Mesothelial cell of epicardium (in vitro differentiated cells): Measurements from ENCODE around the gene GRK6. TPM values are rescaled to one million over a fixed set of nuclear protein-coding genes. Genes with fewer than 3 reads are reported as not detected.

Source experiments
- DNase-seq, 2 experiments: peaks; one replicate each; pipeline ENCODE4 v3.0.0; 2021; ENCODE audit warnings: low spot score in 2 of 2; ENCODE audit not compliant: unreplicated experiment in 2 of 2
- H3K27ac Mint-ChIP-seq: 2 replicates; pipeline ENCODE4 v1.8.0; 2021; ENCODE audit warnings: mixed read lengths
- H3K27me3 Mint-ChIP-seq: 2 replicates; pipeline ENCODE4 v1.8.0; 2021; ENCODE audit warnings: low read depth, mixed read lengths
- H3K36me3 Mint-ChIP-seq: 2 replicates; pipeline ENCODE4 v1.8.0; 2021; ENCODE audit warnings: mixed read lengths
- H3K4me1 Mint-ChIP-seq: 2 replicates; pipeline ENCODE4 v1.8.0; 2021; ENCODE audit warnings: mixed read lengths
- H3K4me3 Mint-ChIP-seq: 2 replicates; pipeline ENCODE4 v1.8.0; 2021; ENCODE audit warnings: mild to moderate bottlenecking, moderate library complexity, mixed read lengths
- H3K9me3 Mint-ChIP-seq: 2 replicates; pipeline ENCODE4 v1.8.0; 2021; ENCODE audit warnings: mixed read lengths
- CTCF ChIP-seq: fragments of 200-600 bp; sonication (generic); IDR thresholded peaks from one replicate; pipeline ENCODE4 v1.5.0; 2021; ENCODE audit warnings: antibody characterized with exemption; ENCODE audit not compliant: unreplicated experiment
- total RNA-seq: library from RNA; stranded (reverse); gene quantifications from 3 replicates; pipeline ENCODE4 v1.2.1, GENCODE V29; 2021

GRK6 gene
- total RNA-seq, 1 donor from 2014 or later, result 48.2 TPM

GRCh38 chr5:177490311-177490991, 64.0 kb downstream of the GRK6 start:
- TF ChIP-seq CTCF, result no peak
- DNase-seq, result no peak
- H3K4me3 Mint-ChIP-seq, result no peak overlapping the region
- H3K36me3 Mint-ChIP-seq, result peaks cover 32% of the 10 kb centered on the region
- H3K9me3 Mint-ChIP-seq, result no peaks in the 10 kb centered on the region
- H3K27me3 Mint-ChIP-seq, result no peaks in the 10 kb centered on the region
- H3K27ac Mint-ChIP-seq, result no peak overlapping the region
- H3K4me1 Mint-ChIP-seq, result peaks cover 29% of the 10 kb centered on the region

GRCh38 chr5:177490992-177491391, 64.5 kb downstream of the GRK6 start:
- no peaks in the 10 kb centered on the region for H3K9me3 Mint-ChIP-seq
- H3K4me3 Mint-ChIP-seq, result no peak overlapping the region
- H3K4me1 Mint-ChIP-seq, result peaks cover 35% of the 10 kb centered on the region
- peaks cover 31% of the 10 kb centered on the region for H3K36me3 Mint-ChIP-seq
- H3K27ac Mint-ChIP-seq, result peak overlapping the region; percentile 53
- TF ChIP-seq CTCF, result no peak
- no peaks in the 10 kb centered on the region for H3K27me3 Mint-ChIP-seq
- no peak for DNase-seq

- H3K9me3 Mint-ChIP-seq, result no peaks in the 10 kb centered on the region
- peaks cover 38% of the 10 kb centered on the region for H3K4me1 Mint-ChIP-seq
- no peak overlapping the region for H3K4me3 Mint-ChIP-seq
- H3K27ac Mint-ChIP-seq, result peak overlapping the region; percentile 53
- DNase-seq, result peak; percentile 67 to 83
- no peaks in the 10 kb centered on the region for H3K27me3 Mint-ChIP-seq
- TF ChIP-seq CTCF, result peak; percentile 99
- peaks cover 28% of the 10 kb centered on the region for H3K36me3 Mint-ChIP-seq
Observed at GRCh38 chr5:177491429-177491945, 65.0 kb downstream of the GRK6 start.

GRCh38 chr5:177491983-177492746, 65.7 kb downstream of the GRK6 start:
- no peaks in the 10 kb centered on the region for H3K9me3 Mint-ChIP-seq
- peak overlapping the region; percentile 96 for H3K27ac Mint-ChIP-seq
- H3K4me1 Mint-ChIP-seq, result peaks cover 38% of the 10 kb centered on the region
- H3K4me3 Mint-ChIP-seq, result no peak overlapping the region
- no peak for DNase-seq
- peaks cover 25% of the 10 kb centered on the region for H3K36me3 Mint-ChIP-seq
- no peak for TF ChIP-seq CTCF
- H3K27me3 Mint-ChIP-seq, result no peaks in the 10 kb centered on the region

Other genes with a start within 250 kb of the GRK6 start
- 28.3 to 31.8 TPM (median 30.3 TPM) in 3 replicates for gene RAB24, start 123.0 kb upstream of the GRK6 start, total RNA-seq
- gene PRELID1, start 122.9 kb upstream of the GRK6 start, total RNA-seq, result 80.5 to 89.8 TPM (median 81.2 TPM) in 3 replicates
- 18.4 to 19.8 TPM (median 19.2 TPM) in 3 replicates for gene MXD3, start 114.8 kb upstream of the GRK6 start, total RNA-seq
- gene LMAN2, start 75.0 kb upstream of the GRK6 start, total RNA-seq, result 85.4 to 87.2 TPM (median 87.0 TPM) in 3 replicates
- gene RGS14, start 68.8 kb upstream of the GRK6 start, total RNA-seq, result 13.5 to 16.1 TPM (median 14.1 TPM) in 3 replicates
- gene SLC34A1, start 42.2 kb upstream of the GRK6 start, total RNA-seq, result not detected in 3 replicates
- gene PFN3, start 26.0 kb upstream of the GRK6 start, total RNA-seq, result not detected in 3 replicates
- 2.1 to 2.7 TPM (median 2.3 TPM) in 3 replicates for gene F12, start 17.1 kb upstream of the GRK6 start, total RNA-seq
- gene PRR7, start 20.1 kb downstream of the GRK6 start, total RNA-seq, result 5.3 to 5.9 TPM (median 5.7 TPM) in 3 replicates
- 365 to 369 TPM (median 367 TPM) in 3 replicates for gene DBN1, start 47.0 kb downstream of the GRK6 start, total RNA-seq
- gene PDLIM7, start 70.9 kb downstream of the GRK6 start, total RNA-seq, result 472 to 494 TPM (median 482 TPM) in 3 replicates
- 4.7 to 7.8 TPM (median 5.8 TPM) in 3 replicates for gene DOK3, start 83.2 kb downstream of the GRK6 start, total RNA-seq
- gene DDX41, start 90.3 kb downstream of the GRK6 start, total RNA-seq, result 91.2 to 101 TPM (median 95.4 TPM) in 3 replicates
- gene FAM193B, start 127.9 kb downstream of the GRK6 start, total RNA-seq, result 126 to 128 TPM (median 128 TPM) in 3 replicates
- gene TMED9, start 165.5 kb downstream of the GRK6 start, total RNA-seq, result 146 to 157 TPM (median 151 TPM) in 3 replicates
- gene B4GALT7, start 173.5 kb downstream of the GRK6 start, total RNA-seq, result 37.4 to 42.0 TPM (median 39.8 TPM) in 3 replicates